Effector memory CD4-positive, alpha-beta T cell (primary cell): ENCODE results near the gene CEP128.

Experiments
- DNase-seq, 3 donors: peaks; one replicate each; pipeline ENCODE4 v3.0.0-alpha.2; 2020
- H3K27ac ChIP-seq: 2 replicates; pipeline ENCODE4 v1.7.0; 2013; ENCODE audit warnings: mild to moderate bottlenecking, low read length, moderate library complexity; ENCODE audit not compliant: insufficient read depth, poor library complexity, severe bottlenecking
- H3K27me3 ChIP-seq: replicated peaks from 2 replicates; pipeline ENCODE4 v1.7.0; 2013; ENCODE audit warnings: mild to moderate bottlenecking, low read length; ENCODE audit not compliant: insufficient read depth, control insufficient read depth, poor library complexity, severe bottlenecking
- H3K36me3 ChIP-seq: 2 replicates; pipeline ENCODE4 v1.7.0; 2013; ENCODE audit warnings: mild to moderate bottlenecking, low read length, moderate library complexity; ENCODE audit not compliant: control insufficient read depth, insufficient read depth
- H3K4me1 ChIP-seq: 2 replicates; pipeline ENCODE4 v1.7.0; 2013; ENCODE audit warnings: low read length, mild to moderate bottlenecking; ENCODE audit not compliant: control insufficient read depth, insufficient read depth, poor library complexity, severe bottlenecking
- H3K4me3 ChIP-seq: 2 replicates; pipeline ENCODE4 v1.7.0; 2013; ENCODE audit warnings: low read length, low read depth, mild to moderate bottlenecking; ENCODE audit not compliant: insufficient read depth, poor library complexity, severe bottlenecking
- H3K9me3 ChIP-seq: 2 replicates; pipeline ENCODE4 v1.7.0; 2013; ENCODE audit warnings: mild to moderate bottlenecking, low read length, moderate library complexity; ENCODE audit not compliant: control insufficient read depth

CEP128 gene

DNA sequence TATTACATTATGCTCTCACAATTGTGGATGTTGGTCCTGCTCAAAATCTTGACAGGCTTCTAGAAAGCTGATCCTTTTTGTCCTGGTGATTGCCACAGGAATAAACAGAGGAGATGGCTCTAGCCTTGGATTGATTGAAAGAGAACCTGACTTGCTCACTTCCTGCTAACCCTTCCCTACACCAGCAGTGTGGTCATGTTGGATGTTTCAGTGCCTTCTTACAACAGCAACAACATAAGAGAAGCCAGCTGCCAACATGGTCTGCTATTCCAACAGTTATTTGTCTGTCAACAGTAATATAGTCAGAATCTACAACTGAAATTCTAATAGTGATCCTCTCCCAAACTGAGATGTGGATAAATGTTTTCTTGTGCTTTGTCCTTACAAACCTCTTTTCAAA lies 418.6 kb downstream of the CEP128 start:
- H3K36me3 ChIP-seq = no peaks in the 10 kb centered on the region
- H3K4me1 ChIP-seq = no peaks in the 10 kb centered on the region
- no peaks in the 10 kb centered on the region for H3K9me3 ChIP-seq
- H3K27ac ChIP-seq = no peak overlapping the region
- H3K27me3 ChIP-seq = no peaks in the 10 kb centered on the region
- H3K4me3 ChIP-seq = no peak overlapping the region
- no peak for DNase-seq

DNA sequence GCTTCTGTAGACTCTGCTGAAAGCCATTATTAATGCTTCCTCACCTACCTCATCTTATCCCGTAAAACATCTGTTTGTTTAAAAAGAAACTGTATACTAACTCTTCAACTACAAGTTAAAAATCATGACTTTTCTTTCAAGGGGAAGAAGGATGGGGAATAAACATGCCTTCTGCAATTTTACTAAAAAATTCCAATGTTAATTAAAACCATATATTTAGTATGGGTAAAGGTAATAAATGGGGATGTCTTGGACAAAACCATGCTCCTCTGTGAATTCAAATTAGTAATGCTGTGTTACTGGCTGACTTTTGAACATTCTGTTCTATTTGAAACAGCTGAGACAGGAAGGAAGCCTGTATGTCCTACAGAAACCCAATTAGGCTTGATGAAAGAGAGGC lies 419.1 kb downstream of the CEP128 start:
- no peaks in the 10 kb centered on the region for H3K36me3 ChIP-seq
- no peak overlapping the region for H3K4me3 ChIP-seq
- H3K27ac ChIP-seq = no peak overlapping the region
- no peaks in the 10 kb centered on the region for H3K4me1 ChIP-seq
- no peaks in the 10 kb centered on the region for H3K27me3 ChIP-seq
- no peaks in the 10 kb centered on the region for H3K9me3 ChIP-seq
- no peak for DNase-seq

DNA sequence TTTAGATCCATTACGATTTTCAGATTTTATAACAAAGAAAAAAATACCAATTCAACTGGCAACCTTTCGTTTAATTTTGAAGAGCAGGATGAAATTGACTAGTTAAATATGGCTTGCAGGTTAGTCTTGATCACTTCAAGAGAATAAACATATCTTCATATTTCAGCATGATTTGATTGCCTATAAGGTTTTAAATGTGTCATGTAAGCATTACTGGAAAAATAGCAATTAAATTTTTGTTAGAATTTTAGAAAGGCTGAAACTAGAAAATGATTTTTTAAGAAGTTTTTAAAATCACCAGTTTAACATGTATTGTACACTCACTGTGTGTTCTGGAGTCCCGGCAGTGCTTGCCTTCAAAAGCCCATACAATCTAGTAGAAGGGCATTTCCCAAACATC lies 420.1 kb downstream of the CEP128 start:
- no peaks in the 10 kb centered on the region for H3K36me3 ChIP-seq
- H3K27ac ChIP-seq = no peak overlapping the region
- no peaks in the 10 kb centered on the region for H3K27me3 ChIP-seq
- no peaks in the 10 kb centered on the region for H3K4me1 ChIP-seq
- no peaks in the 10 kb centered on the region for H3K9me3 ChIP-seq
- no peak for DNase-seq
- no peak overlapping the region for H3K4me3 ChIP-seq

DNA sequence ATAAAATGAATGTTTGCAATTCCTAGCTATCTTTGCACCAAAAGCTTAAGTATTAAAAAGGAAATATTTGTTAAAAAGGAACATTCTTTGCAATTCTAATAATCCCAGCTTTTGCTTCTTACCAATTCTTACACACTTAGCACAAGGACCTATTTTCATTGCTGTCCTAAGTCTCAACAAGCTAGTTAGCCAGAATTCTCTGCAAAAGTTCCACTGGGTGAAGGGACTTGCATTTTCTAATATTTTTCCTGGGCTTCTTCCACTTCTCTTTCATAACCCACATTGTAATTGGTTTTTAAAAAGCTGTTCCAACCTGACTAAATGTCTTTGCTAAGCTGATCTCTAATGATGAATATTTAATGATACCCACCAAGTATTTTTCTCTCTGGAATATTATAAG lies 422.5 kb downstream of the CEP128 start:
- H3K27ac ChIP-seq = no peak overlapping the region
- no peak for DNase-seq
- H3K36me3 ChIP-seq = no peaks in the 10 kb centered on the region
- H3K4me1 ChIP-seq = no peaks in the 10 kb centered on the region
- no peaks in the 10 kb centered on the region for H3K9me3 ChIP-seq
- no peak overlapping the region for H3K4me3 ChIP-seq
- no peaks in the 10 kb centered on the region for H3K27me3 ChIP-seq

DNA sequence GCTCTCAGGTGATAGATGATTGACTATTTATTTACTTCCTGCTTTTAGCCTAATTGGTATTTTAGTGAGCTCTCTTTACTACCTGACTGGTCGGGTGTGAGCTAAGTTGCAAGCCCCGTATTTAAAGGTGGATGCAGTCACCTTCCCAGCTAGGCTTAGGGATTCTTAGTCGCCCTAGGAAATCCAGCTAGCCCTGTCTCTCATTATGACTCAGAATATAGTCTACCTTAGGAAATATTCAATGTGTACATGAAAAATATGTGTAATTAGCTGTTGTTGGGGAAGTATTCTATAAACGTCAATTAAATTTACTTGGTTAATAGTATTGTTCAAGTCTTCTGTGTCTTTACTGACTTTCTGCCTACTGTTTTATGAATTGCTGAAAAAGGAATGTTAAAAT lies 423.4 kb downstream of the CEP128 start:
- Histone ChIP-seq H3K4me3 (no peak overlapping the region), H3K27ac (no peak overlapping the region), H3K4me1 (no peaks in the 10 kb centered on the region), H3K9me3 (no peaks in the 10 kb centered on the region), H3K27me3 (no peaks in the 10 kb centered on the region), H3K36me3 (no peaks in the 10 kb centered on the region)
- DNase-seq = no peak

DNA sequence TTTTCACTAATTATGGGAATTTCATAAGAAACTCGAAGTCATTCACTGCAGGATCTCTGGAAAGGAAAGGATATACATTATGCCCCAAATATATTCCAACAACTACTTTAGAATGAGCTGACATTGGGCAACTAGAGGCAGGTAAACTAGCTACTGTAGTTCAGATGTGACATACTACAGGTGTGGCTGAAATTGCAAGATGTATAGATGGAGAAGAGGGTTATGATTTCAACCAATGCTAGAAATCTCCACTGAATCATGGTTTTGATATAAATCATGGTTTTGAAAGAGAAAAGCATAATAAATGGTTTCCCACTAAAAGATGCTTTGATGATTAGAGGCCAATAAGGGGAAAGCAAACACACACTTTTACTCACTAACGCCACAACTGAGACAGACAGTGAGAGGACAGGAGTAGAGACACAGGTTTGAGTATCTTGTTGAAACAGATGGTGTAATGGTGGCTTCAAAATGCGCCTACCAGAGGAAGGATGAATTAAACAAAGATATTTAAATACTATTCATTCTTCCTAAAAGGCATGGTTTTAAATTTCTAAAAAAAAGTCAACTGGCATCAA lies 434.2 kb downstream of the CEP128 start:
- no peaks in the 10 kb centered on the region for H3K27me3 ChIP-seq
- H3K9me3 ChIP-seq = no peaks in the 10 kb centered on the region
- no peaks in the 10 kb centered on the region for H3K36me3 ChIP-seq
- DNase-seq = no peak
- no peak overlapping the region for H3K27ac ChIP-seq
- H3K4me1 ChIP-seq = no peaks in the 10 kb centered on the region
- no peak overlapping the region for H3K4me3 ChIP-seq

DNA sequence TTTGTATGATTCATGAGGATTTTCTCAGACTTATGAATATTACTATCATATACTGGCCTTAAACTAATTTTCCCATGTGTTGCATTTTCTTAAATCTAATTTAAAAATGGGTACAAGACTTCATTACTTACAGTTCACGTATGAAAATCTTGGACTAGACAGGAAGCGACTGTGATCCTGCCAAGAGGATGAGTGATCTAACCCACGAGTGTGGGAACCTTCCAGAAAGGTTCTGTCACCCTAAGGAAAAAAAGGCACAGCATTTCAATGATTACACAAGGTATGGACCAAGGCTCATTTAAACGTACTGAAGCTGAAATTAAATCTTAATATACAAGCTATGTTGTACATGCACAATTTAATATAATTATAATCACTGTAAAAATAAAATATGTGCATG lies 436.8 kb downstream of the CEP128 start:
- Histone ChIP-seq H3K4me3 (no peak overlapping the region), H3K4me1 (no peaks in the 10 kb centered on the region), H3K36me3 (no peaks in the 10 kb centered on the region), H3K27me3 (no peaks in the 10 kb centered on the region), H3K27ac (no peak overlapping the region), H3K9me3 (no peaks in the 10 kb centered on the region)
- DNase-seq = no peak

DNA sequence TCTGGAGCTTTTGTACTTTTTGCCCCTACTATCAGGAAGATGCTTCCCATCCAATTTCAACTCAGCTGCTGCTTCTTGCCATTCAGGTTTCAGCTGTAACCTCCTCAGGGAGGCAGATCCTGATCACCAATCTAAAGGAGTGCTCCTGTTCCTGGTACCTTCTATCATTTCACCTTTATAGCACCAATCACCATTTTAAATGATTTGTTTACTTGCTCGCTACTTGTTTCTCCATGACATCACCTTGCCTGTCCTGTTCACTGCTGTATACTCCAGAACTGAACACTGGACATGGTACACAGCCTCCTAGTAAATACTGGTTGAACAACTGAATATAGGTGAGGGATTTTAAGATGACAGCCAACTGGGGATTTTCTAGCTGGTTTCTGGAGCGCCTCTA lies 443.0 kb downstream of the CEP128 start:
- no peak overlapping the region for H3K27ac ChIP-seq
- no peak overlapping the region for H3K4me3 ChIP-seq
- no peaks in the 10 kb centered on the region for H3K27me3 ChIP-seq
- H3K4me1 ChIP-seq = no peaks in the 10 kb centered on the region
- no peaks in the 10 kb centered on the region for H3K36me3 ChIP-seq
- H3K9me3 ChIP-seq = no peaks in the 10 kb centered on the region
- no peak for DNase-seq

DNA sequence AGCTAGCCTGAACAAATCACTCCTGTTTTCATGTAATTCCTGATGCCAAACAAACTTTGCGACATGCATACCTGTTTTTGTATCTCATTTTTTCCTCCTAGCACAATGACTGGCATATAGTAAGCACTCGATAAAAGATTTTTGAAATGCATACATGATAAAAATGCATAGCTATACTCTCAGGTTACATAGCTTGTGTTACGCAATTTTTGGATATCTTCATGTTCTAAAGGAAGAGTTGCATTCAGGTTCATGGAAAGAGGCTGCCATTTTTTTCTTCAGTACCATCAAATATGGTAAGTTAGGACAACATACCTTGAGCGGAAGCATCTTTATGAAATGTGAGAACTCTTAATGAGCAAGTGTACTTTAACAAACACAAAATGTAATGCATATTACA lies 445.4 kb downstream of the CEP128 start:
- no peak overlapping the region for H3K27ac ChIP-seq
- no peaks in the 10 kb centered on the region for H3K27me3 ChIP-seq
- no peaks in the 10 kb centered on the region for H3K36me3 ChIP-seq
- DNase-seq = no peak
- no peaks in the 10 kb centered on the region for H3K4me1 ChIP-seq
- no peak overlapping the region for H3K4me3 ChIP-seq
- no peaks in the 10 kb centered on the region for H3K9me3 ChIP-seq

DNA sequence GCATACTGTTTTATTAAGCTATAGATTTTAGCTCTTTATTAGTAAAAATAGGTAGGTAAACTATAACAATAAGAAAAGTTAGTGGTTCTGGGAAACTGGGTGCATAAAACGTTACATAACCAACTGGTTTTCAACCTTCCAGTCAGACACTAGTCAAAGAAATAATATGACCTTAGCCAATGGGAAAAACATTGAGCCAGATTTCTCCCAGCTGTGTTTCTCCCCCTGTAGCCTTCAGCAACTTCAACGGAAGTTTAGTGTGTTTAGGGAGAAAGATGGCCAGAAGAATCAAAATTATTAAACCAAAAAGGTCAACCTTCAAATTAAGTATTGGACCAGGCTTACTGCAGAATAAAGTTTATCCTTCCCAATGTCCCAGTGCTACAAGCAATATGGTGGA lies 446.8 kb downstream of the CEP128 start:
- Histone ChIP-seq H3K27ac (no peak overlapping the region), H3K27me3 (no peaks in the 10 kb centered on the region), H3K4me1 (no peaks in the 10 kb centered on the region), H3K4me3 (no peak overlapping the region), H3K36me3 (no peaks in the 10 kb centered on the region), H3K9me3 (no peaks in the 10 kb centered on the region)
- DNase-seq = no peak

DNA sequence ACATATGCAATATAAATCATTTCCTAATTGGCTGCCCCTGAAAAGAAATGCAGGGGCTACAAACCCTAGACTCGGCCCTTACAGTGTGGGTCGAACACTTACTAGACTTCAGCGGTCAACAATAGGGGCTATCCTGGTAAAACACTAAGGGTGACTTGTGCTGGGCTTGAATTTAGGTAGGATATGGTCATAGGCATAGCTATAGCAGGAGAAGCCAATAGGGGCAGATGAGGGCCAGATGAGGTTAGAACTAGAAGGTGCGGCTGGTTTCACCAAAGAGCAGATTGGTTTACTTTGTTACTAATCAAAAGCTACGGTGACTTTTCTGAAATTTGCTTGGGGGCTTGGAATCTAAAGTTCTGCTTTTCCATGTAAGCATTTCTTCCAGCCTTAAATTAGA lies 447.9 kb downstream of the CEP128 start:
- no peaks in the 10 kb centered on the region for H3K36me3 ChIP-seq
- H3K4me3 ChIP-seq = no peak overlapping the region
- no peaks in the 10 kb centered on the region for H3K27me3 ChIP-seq
- no peaks in the 10 kb centered on the region for H3K9me3 ChIP-seq
- H3K4me1 ChIP-seq = no peaks in the 10 kb centered on the region
- H3K27ac ChIP-seq = no peak overlapping the region
- no peak for DNase-seq
